Body of pancreas (tissue), 4 donors: ENCODE results near the gene CYP11A1.

ENCODE experiments used
- CTCF ChIP-seq, 7 experiments: fragments of 450-650 bp in 4 of 7; fragments of 200-600 bp in 3 of 7; sonication (generic) in 3 of 7; IDR thresholded peaks; one replicate each; pipeline ENCODE4 v1.5.1; 2016 to 2019; ENCODE audit warnings: antibody characterized with exemption in 7 of 7
- POLR2A ChIP-seq, 3 donors: fragments of 450-650 bp; IDR thresholded peaks; one replicate each; pipeline ENCODE4 v1.6.1; 2016; ENCODE audit warnings: antibody characterized with exemption in 3 of 3, mild to moderate bottlenecking in 2 of 3

GRCh38 chr15:74384566-74384880 lies 17.1 kb upstream of the CYP11A1 start:
- no peak for TF ChIP-seq CTCF (IDR thresholded peaks at IDR 0.05)
- no peak for TF ChIP-seq POLR2A (IDR thresholded peaks at IDR 0.05)
